Measurements from ENCODE around the gene ZNF232.
A peak's percentile ranks its signal among the peaks of the same experiment; 100 is the strongest.
"Not testable (repeated sequence)": the region's sequence is repeated elsewhere in the genome, so short reads cannot be mapped to it uniquely, and the experiment has no call there.

ZNF232 gene

GRCh38 chr17:5097101-5097834 is 14.4 kb downstream of the ZNF232 start:
- no peak for DNase-seq (ENCODE audit: low read depth)

- DNase-seq (ENCODE audit: low read depth): no peak
Observed at GRCh38 chr17:5096731-5097100, 15.0 kb downstream of the ZNF232 start.

- DNase-seq (ENCODE audit: low read depth): no peak
Observed at GRCh38 chr17:5092218-5093010, 19.3 kb downstream of the ZNF232 start.

- DNase-seq (ENCODE audit: low read depth): no peak
Observed at GRCh38 chr17:5080591-5080990, 31.1 kb downstream of the ZNF232 start.

GRCh38 chr17:5078106-5079028 is 33.3 kb downstream of the ZNF232 start, which contains the start of gene ZFP3:
ZFP3 (plus strand) TSS chr17:5078467; CDS start chr17:5091505, 13,038 bp downstream.
- DNase-seq (ENCODE audit: low read depth): peak; percentile 48

GRCh38 chr17:5077781-5078105 is 33.9 kb downstream of the ZNF232 start:
- DNase-seq (ENCODE audit: low read depth): peak; percentile 1

GRCh38 chr17:5077275-5077674 is 34.4 kb downstream of the ZNF232 start:
- DNase-seq (ENCODE audit: low read depth): not testable (repeated sequence)

GRCh38 chr17:5075472-5075871 is 36.2 kb downstream of the ZNF232 start:
- DNase-seq (ENCODE audit: low read depth): not testable (repeated sequence)

GRCh38 chr17:5069724-5070123 is 42.0 kb downstream of the ZNF232 start:
- DNase-seq (ENCODE audit: low read depth): no peak

- no peak for DNase-seq (ENCODE audit: low read depth)
Observed at GRCh38 chr17:5068236-5068635, 43.4 kb downstream of the ZNF232 start.

GRCh38 chr17:5065227-5065744 is 46.4 kb downstream of the ZNF232 start:
- DNase-seq (ENCODE audit: low read depth): no peak

All from stimulated activated CD8-positive, alpha-beta memory T cell treated with anti-CD3 and anti-CD28 coated beads, Interleukin-7, amount 100 ng/mL, for 24 hours (primary cell).